Hematopoietic multipotent progenitor cell treated with erythropoietin and hydrocortisone succinate and interleukin-3 and kit ligand, for 6 days (in vitro differentiated cells): ENCODE measurements around the gene ALDH1A1.
"Not testable (repeated sequence)": the region's sequence is repeated elsewhere in the genome, so short reads cannot be mapped to it uniquely, and the experiment has no call there.

Source experiments
- DNase-seq: peaks from one replicate; pipeline ENCODE4 v3.0.0-alpha.2; 2015

The ALDH1A1 gene

GRCh38 chr9:72942451-72942850, 10.4 kb downstream of the ALDH1A1 start:
- no peak for DNase-seq

- DNase-seq, result not testable (repeated sequence)
These were observed 13.3 kb downstream of the ALDH1A1 start for GRCh38 chr9:72939581-72939980.

- no peak for DNase-seq
These were observed 15.3 kb downstream of the ALDH1A1 start for GRCh38 chr9:72937545-72937944.

GRCh38 chr9:72936679-72937078, 16.2 kb downstream of the ALDH1A1 start:
- DNase-seq, result no peak

- no peak for DNase-seq
These were observed 16.6 kb downstream of the ALDH1A1 start for GRCh38 chr9:72936266-72936665.

- DNase-seq, result no peak
These were observed 17.3 kb downstream of the ALDH1A1 start for GRCh38 chr9:72935595-72935994.

GRCh38 chr9:72933730-72934665, 18.9 kb downstream of the ALDH1A1 start:
- no peak for DNase-seq

GRCh38 chr9:72932619-72933018, 20.2 kb downstream of the ALDH1A1 start:
- no peak for DNase-seq

GRCh38 chr9:72931897-72932296, 21.0 kb downstream of the ALDH1A1 start:
- no peak for DNase-seq

GRCh38 chr9:72931437-72931836, 21.4 kb downstream of the ALDH1A1 start:
- DNase-seq, result no peak

GRCh38 chr9:72930828-72931227, 22.0 kb downstream of the ALDH1A1 start:
- no peak for DNase-seq

GRCh38 chr9:72929542-72929941, 23.3 kb downstream of the ALDH1A1 start:
- DNase-seq, result no peak

GRCh38 chr9:72928042-72928507, 24.8 kb downstream of the ALDH1A1 start:
- no peak for DNase-seq

- no peak for DNase-seq
These were observed 26.3 kb downstream of the ALDH1A1 start for GRCh38 chr9:72926506-72926905.

GRCh38 chr9:72925891-72926290, 27.0 kb downstream of the ALDH1A1 start:
- DNase-seq, result no peak

GRCh38 chr9:72925126-72925789, 27.6 kb downstream of the ALDH1A1 start:
- peak; percentile 55 for DNase-seq

- no peak for DNase-seq
These were observed 28.6 kb downstream of the ALDH1A1 start for GRCh38 chr9:72924154-72924790.

GRCh38 chr9:72923077-72923476, 29.8 kb downstream of the ALDH1A1 start:
- no peak for DNase-seq

GRCh38 chr9:72921888-72922654, 30.8 kb downstream of the ALDH1A1 start:
- DNase-seq, result no peak

- no peak for DNase-seq
These were observed 33.5 kb downstream of the ALDH1A1 start for GRCh38 chr9:72919246-72919945.

- DNase-seq, result no peak
These were observed 34.9 kb downstream of the ALDH1A1 start for GRCh38 chr9:72917892-72918509.

- no peak for DNase-seq
These were observed 37.2 kb downstream of the ALDH1A1 start for GRCh38 chr9:72915659-72916058.
